B cell (primary cell): ENCODE results near the gene HUS1B. TPM values are rescaled to one million over a fixed set of nuclear protein-coding genes. Genes with fewer than 3 reads are reported as not detected.

Source experiments
- ATAC-seq: fragments of 200-7000 bp; cut with Tn5 transposase; one replicate; pipeline ENCODE4 v1.10.0; 2021; ENCODE audit warnings: low read depth, mild to moderate bottlenecking, moderate number of reproducible peaks, moderate library complexity
- CTCF ChIA-PET: fragments of 350-600 bp; sonication (Branson Sonifier 250); formaldehyde crosslinking; loops from one replicate; lab custom pipeline; 2021; ENCODE audit warnings: antibody characterized with exemption, inconsistent platforms; lab: Charles Lee
- POLR2A ChIA-PET: fragments of 350-600 bp; sonication (Branson Sonifier 250); formaldehyde crosslinking; loops from one replicate; lab custom pipeline; 2021; ENCODE audit warnings: antibody characterized with exemption; lab: Charles Lee
- DNase-seq: peaks from one replicate; pipeline ENCODE4 v3.0.0; 2013
- H2AFZ ChIP-seq: 2 replicates; pipeline ENCODE4 v1.6.1; 2012; ENCODE audit warnings: mild to moderate bottlenecking, low read depth, low read length; ENCODE audit not compliant: insufficient read depth, poor library complexity, severe bottlenecking
- H3K27ac ChIP-seq, 2 donors: 1 replicate in 1 of 2; 2 replicates in 1 of 2; pipeline ENCODE4 v1.5.1; 2012 to 2013; ENCODE audit warnings: low read length in 2 of 2, mild to moderate bottlenecking in 2 of 2, moderate library complexity in 1 of 2
- H3K27me3 ChIP-seq, 4 experiments: fragments of 200-600 bp in 1 of 4; sonication (generic) in 1 of 4; replicated peaks in 1 of 4; 1 replicate in 2 of 4; 2 replicates in 2 of 4; pipeline versions ENCODE4 v1.6.1 to v1.7.0; 2013 to 2016; ENCODE audit warnings: low read length in 3 of 4, mild to moderate bottlenecking in 2 of 4, mixed read lengths in 1 of 4, moderate library complexity in 1 of 4; ENCODE audit not compliant: insufficient read depth in 4 of 4, control insufficient read depth in 3 of 4; ENCODE audit errors: control extremely low read depth in 1 of 4
- H3K36me3 ChIP-seq, 2 experiments: replicated peaks in 1 of 2; 1 replicate in 1 of 2; 2 replicates in 1 of 2; pipeline versions ENCODE4 v1.6.1 to v1.7.1; 2013; ENCODE audit warnings: low read length in 1 of 2; ENCODE audit not compliant: insufficient read depth in 2 of 2, control insufficient read depth in 1 of 2; ENCODE audit errors: control extremely low read depth in 1 of 2, extremely low read depth in 1 of 2
- H3K4me1 ChIP-seq, 2 donors: fragments of 200-600 bp in 1 of 2; sonication (generic) in 1 of 2; 1 replicate in 1 of 2; 2 replicates in 1 of 2; pipeline versions ENCODE4 v1.5.1 to v1.6.1; 2013 to 2017; ENCODE audit warnings: low read length in 2 of 2; ENCODE audit not compliant: control insufficient read depth in 2 of 2, insufficient read depth in 2 of 2
- H3K4me2 ChIP-seq: replicated peaks from 2 replicates; pipeline ENCODE3; 2012; ENCODE audit warnings: mild to moderate bottlenecking, low read depth, low read length; ENCODE audit not compliant: poor library complexity, severe bottlenecking
- H3K4me3 ChIP-seq, 5 experiments: fragments of 200-600 bp in 1 of 5; sonication (generic) in 1 of 5; 1 replicate in 3 of 5; 2 replicates in 2 of 5; pipeline versions ENCODE4 v1.5.1 to v1.7.0; 2011 to 2016; ENCODE audit warnings: low read length in 4 of 5, mild to moderate bottlenecking in 4 of 5, low read depth in 2 of 5, control low read depth in 1 of 5, moderate library complexity in 1 of 5; ENCODE audit not compliant: insufficient read depth in 1 of 5; ENCODE audit errors: control extremely low read depth in 1 of 5, extremely low read depth in 1 of 5
- H3K79me2 ChIP-seq: fragments of 200-600 bp; sonication (generic); one replicate; pipeline ENCODE4 v1.6.0; 2016; ENCODE audit warnings: low read length; ENCODE audit not compliant: control insufficient read depth, insufficient read depth
- H3K9ac ChIP-seq: fragments of 200-600 bp; sonication (generic); 2 replicates; pipeline ENCODE4 v1.6.1; 2017; ENCODE audit warnings: mild to moderate bottlenecking, low read length, moderate library complexity
- H3K9me3 ChIP-seq, 3 donors: one replicate each; pipeline versions ENCODE4 v1.6.1 to v1.7.1; 2013; ENCODE audit warnings: low read length in 2 of 3; ENCODE audit not compliant: control insufficient read depth in 2 of 3, insufficient read depth in 1 of 3; ENCODE audit errors: control extremely low read depth in 1 of 3
- H4K20me1 ChIP-seq: 2 replicates; pipeline ENCODE4 v1.6.0; 2012; ENCODE audit warnings: mild to moderate bottlenecking, low read length; ENCODE audit not compliant: insufficient read depth, control insufficient read depth, poor library complexity, severe bottlenecking
- H3K27ac Mint-ChIP-seq: one replicate; pipeline ENCODE4 v1.8.0; 2021; ENCODE audit warnings: mixed read lengths
- H3K27me3 Mint-ChIP-seq: one replicate; pipeline ENCODE4 v1.8.0; 2021; ENCODE audit warnings: mixed read lengths
- H3K4me1 Mint-ChIP-seq: one replicate; pipeline ENCODE4 v1.8.0; 2021; ENCODE audit warnings: mixed read lengths
- H3K4me3 Mint-ChIP-seq: one replicate; pipeline ENCODE4 v1.8.0; 2021; ENCODE audit warnings: mixed read lengths
- H3K9me3 Mint-ChIP-seq: one replicate; pipeline ENCODE4 v1.8.0; 2022; ENCODE audit warnings: mixed read lengths; ENCODE audit not compliant: insufficient read depth
- EZH2 ChIP-seq: IDR thresholded peaks from 2 replicates; pipeline ENCODE4 v1.6.1; 2012; ENCODE audit warnings: borderline replicate concordance, low read depth, mild to moderate bottlenecking, moderate library complexity, low read length; ENCODE audit not compliant: insufficient read depth, poor library complexity, severe bottlenecking
- WGBS: methylation state at CpG from one replicate; pipeline ENCODE4 v1.1.5; 2013; ENCODE audit warnings: missing lambda C conversion rate; ENCODE audit not compliant: insufficient coverage; 5-methylcytosine and 5-hydroxymethylcytosine counted together
- intact Hi-C: fragments of 100-400 bp; cut with micrococcal nuclease; formaldehyde crosslinking; loops from one replicate; pipeline ENCODE4 v1.10.0; 2022
- polyA plus RNA-seq: library from polyadenylated mRNA; depleted of rRNA; stranded (reverse); fragments of >200 nt; gene quantifications from 2 replicates; pipeline ENCODE4 v1.2.3, GENCODE V29; 2012
- total RNA-seq, 2 donors: library from RNA; stranded (reverse); fragments of 120-200 nt in 1 of 2; gene quantifications; 1 replicate in 1 of 2; 2 replicates in 1 of 2; pipeline versions ENCODE4 v1.2.3 to v1.2.4, GENCODE V29; 2013 to 2022
- TF ChIP-seq, protein P1 (sequence below): fragments of 200-600 bp; IDR thresholded peaks from one replicate; pipeline ENCODE4 v1.8.0; 2022; ENCODE audit warnings: antibody characterized with exemption, mild to moderate bottlenecking

HUS1B gene
- total and polyA plus RNA-seq, 2 donors (not counting 1 experiment from before 2014, with no cell fraction given): 2.9 to 4.4 TPM

- no peak overlapping the region for H3K4me2 ChIP-seq
- Mint-ChIP-seq H3K27ac (no peak overlapping the region), H3K27me3 (peaks cover 11% of the 10 kb centered on the region), H3K4me1 (peaks cover 1% of the 10 kb centered on the region), H3K9me3 (no peaks in the 10 kb centered on the region), H3K4me3 (no peak overlapping the region)
- peaks cover 0 to 1% of the 10 kb centered on the region in 2 donors for H3K4me1 ChIP-seq
- H3K4me3 ChIP-seq: no peak overlapping the region
- WGBS: 60% methylated on average over 1 of the region's 4 CpGs
- ChIA-PET POLR2A (no interaction called here), CTCF (interaction anchor here (0.8 to 2.7 kb wide), 2 partner anchors 16 to 112 kb away, joined by 3 to 14 read pairs; no protein-coding TSS in a partner anchor)
- no peaks in the 10 kb centered on the region for H3K79me2 ChIP-seq
- no peak for TF ChIP-seq EZH2
- TF ChIP-seq, protein P1, sequence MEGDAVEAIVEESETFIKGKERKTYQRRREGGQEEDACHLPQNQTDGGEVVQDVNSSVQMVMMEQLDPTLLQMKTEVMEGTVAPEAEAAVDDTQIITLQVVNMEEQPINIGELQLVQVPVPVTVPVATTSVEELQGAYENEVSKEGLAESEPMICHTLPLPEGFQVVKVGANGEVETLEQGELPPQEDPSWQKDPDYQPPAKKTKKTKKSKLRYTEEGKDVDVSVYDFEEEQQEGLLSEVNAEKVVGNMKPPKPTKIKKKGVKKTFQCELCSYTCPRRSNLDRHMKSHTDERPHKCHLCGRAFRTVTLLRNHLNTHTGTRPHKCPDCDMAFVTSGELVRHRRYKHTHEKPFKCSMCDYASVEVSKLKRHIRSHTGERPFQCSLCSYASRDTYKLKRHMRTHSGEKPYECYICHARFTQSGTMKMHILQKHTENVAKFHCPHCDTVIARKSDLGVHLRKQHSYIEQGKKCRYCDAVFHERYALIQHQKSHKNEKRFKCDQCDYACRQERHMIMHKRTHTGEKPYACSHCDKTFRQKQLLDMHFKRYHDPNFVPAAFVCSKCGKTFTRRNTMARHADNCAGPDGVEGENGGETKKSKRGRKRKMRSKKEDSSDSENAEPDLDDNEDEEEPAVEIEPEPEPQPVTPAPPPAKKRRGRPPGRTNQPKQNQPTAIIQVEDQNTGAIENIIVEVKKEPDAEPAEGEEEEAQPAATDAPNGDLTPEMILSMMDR: no peak
- no peaks in the 10 kb centered on the region for H4K20me1 ChIP-seq
- H3K9ac ChIP-seq: no peak overlapping the region
- intact Hi-C loops: no loop called here
- H3K36me3 ChIP-seq: no peaks in the 10 kb centered on the region
- ATAC-seq: no peak
- H3K27ac ChIP-seq: no peak overlapping the region
- no peak for DNase-seq
- no peaks in the 10 kb centered on the region for H3K9me3 ChIP-seq
- no peaks in the 10 kb centered on the region for H3K27me3 ChIP-seq
- no peak overlapping the region for H2AFZ ChIP-seq
Measured at GRCh38 chr6:705047-705446, 48.1 kb upstream of the HUS1B start.

GRCh38 chr6:704046-704445 is 47.1 kb upstream of the HUS1B start:
- Histone ChIP-seq H3K9ac (no peak overlapping the region), H3K4me1 (no peaks in the 10 kb centered on the region), H3K4me2 (no peak overlapping the region), H3K27ac (no peak overlapping the region), H3K36me3 (no peaks in the 10 kb centered on the region), H3K9me3 (no peaks in the 10 kb centered on the region), H3K27me3 (no peaks in the 10 kb centered on the region), H3K4me3 (no peak overlapping the region), H3K79me2 (no peaks in the 10 kb centered on the region), H2AFZ (no peak overlapping the region), H4K20me1 (no peaks in the 10 kb centered on the region)
- Mint-ChIP-seq H3K4me1 (no peaks in the 10 kb centered on the region), H3K9me3 (no peaks in the 10 kb centered on the region), H3K27ac (no peak overlapping the region), H3K4me3 (no peak overlapping the region), H3K27me3 (peaks cover 11% of the 10 kb centered on the region)
- WGBS: 94% methylated on average over 5 of the region's 6 CpGs
- ATAC-seq (no peak), DNase-seq (no peak)
- intact Hi-C loops: no loop called here
- no peak for TF ChIP-seq EZH2
- TF ChIP-seq, protein P1: no peak
- CTCF ChIA-PET: interaction anchor here (0.7 to 2.7 kb wide), 2 partner anchors 17 to 129 kb away, joined by 4 to 14 read pairs; no protein-coding TSS in a partner anchor
- POLR2A ChIA-PET: no interaction called here
